IPS-18c (cell line): Measurements from ENCODE around the gene ALPP.
"Not testable (repeated sequence)": the region's sequence is repeated elsewhere in the genome, so short reads cannot be mapped to it uniquely, and the experiment has no call there.

Source experiments
- H3K4me3 ChIP-seq: 2 replicates; pipeline ENCODE4 v1.7.0; 2013; ENCODE audit warnings: low read depth, mild to moderate bottlenecking, low read length, moderate library complexity; ENCODE audit not compliant: insufficient read depth
- H3K9me3 ChIP-seq: one replicate; pipeline ENCODE4 v1.6.1; 2013; ENCODE audit warnings: mild to moderate bottlenecking, low read length, moderate library complexity; ENCODE audit not compliant: control insufficient read depth, insufficient read depth

ALPP gene

DNA sequence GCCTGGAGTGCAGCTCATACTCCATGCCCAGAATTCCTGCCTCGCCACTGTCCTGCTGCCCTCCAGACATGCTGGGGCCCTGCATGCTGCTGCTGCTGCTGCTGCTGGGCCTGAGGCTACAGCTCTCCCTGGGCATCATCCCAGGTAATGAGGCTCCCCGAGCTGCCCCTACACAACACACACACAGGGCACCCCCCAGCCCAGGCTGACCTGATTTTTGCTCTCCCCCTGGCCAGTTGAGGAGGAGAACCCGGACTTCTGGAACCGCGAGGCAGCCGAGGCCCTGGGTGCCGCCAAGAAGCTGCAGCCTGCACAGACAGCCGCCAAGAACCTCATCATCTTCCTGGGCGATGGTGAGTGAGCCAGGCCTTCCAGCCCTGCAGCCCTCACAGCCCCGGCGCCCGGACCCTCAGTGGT, at the start of gene ALPP:
ALPP (plus strand) TSS at position 17 of the 417 bp plus-strand sequence; CDS start at position 69, 52 bp downstream.
- not testable (repeated sequence) for H3K9me3 ChIP-seq, H3K4me3 ChIP-seq

DNA sequence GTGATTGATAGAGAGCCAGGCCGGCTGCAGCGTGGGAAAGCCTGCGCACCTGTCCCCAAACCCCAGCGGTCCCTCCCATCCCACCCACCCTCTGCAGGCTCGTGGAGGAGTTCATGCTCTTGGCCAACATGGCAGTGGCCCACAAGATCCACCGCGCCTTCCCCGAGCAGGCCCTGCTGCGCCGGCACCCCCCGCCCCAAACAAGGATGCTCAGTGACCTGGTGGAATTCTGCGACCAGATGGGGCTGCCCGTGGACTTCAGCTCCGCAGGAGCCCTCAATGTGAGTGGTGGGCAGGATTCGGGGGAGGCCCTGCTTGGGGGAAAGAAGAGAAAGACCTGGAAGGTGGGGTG, 48.9 kb upstream of the ALPP start:
- H3K4me3 ChIP-seq, result no peak overlapping the region
- no peaks in the 10 kb centered on the region for H3K9me3 ChIP-seq

- no peak overlapping the region for H3K4me3 ChIP-seq
- H3K9me3 ChIP-seq, result no peaks in the 10 kb centered on the region
Observed at GRCh38 chr2:232330068-232330999, 48.2 kb upstream of the ALPP start.

- H3K9me3 ChIP-seq, H3K4me3 ChIP-seq: not testable (repeated sequence)
Observed at GRCh38 chr2:232331061-232331460, 47.5 kb upstream of the ALPP start.

GRCh38 chr2:232331641-232332040, 46.9 kb upstream of the ALPP start:
- H3K9me3 ChIP-seq, H3K4me3 ChIP-seq: not testable (repeated sequence)

GRCh38 chr2:232332244-232332939, 46.2 kb upstream of the ALPP start:
- H3K9me3 ChIP-seq, result not testable (repeated sequence)

DNA sequence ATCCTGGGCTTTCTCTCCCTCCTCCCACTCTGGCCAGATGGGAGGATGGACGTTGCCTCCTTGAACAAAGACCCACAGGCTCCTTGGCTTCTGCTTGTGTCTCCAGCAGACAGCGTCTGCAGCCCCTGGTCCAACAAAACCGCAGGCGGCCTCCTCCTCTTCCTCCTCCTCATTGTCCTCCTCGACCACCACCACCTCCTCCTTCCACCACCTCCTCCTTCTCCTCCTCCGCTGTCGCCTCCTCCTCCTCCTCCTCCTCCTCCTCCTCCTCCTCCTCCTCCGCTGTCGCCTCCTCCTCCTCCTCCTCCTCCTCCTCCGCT, 45.7 kb upstream of the ALPP start:
- Histone ChIP-seq H3K9me3 (no peaks in the 10 kb centered on the region), H3K4me3 (no peak overlapping the region)

More at GRCh38 chr2:232332244-232332939, 46.2 kb upstream of the ALPP start:
- not testable (repeated sequence) for H3K4me3 ChIP-seq

DNA sequence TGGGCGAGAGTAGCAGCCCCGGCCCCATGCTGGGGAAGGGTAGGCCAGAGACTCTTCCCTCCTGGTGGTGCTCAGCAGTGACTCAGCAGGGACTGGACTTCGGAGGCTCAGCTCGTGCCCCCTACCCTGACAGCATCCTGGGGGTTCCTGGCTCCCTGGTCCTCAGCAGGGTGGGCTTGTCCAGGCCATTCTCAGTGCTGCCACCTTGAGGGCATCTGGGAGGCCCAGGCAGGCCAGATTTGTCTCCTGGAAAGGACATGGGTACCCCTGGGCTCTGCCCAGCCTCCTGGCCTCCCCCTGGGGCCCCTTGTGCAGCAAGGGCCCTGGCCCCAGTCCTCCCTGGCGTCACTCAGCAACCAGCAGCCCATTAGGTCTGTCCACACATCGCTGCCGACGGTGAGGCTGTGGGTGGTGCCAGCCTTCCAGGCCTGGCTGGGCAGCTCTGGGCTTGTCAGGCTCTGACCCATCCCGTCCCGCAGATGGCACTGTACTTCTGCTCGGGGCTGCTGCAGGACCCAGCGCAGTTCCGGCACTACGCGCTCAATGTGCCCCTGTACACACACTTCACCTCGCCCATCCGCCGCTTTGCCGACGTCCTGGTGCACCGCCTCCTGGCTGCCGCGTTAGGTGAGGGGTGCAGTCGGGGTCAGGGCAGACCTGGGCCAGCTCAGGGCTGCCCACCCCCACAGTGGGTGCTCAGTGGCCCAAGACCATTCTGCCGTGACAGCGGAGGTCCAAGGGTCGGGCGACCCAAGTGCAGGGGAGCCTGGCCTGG, 45.0 kb upstream of the ALPP start:
- no peak overlapping the region for H3K4me3 ChIP-seq
- no peaks in the 10 kb centered on the region for H3K9me3 ChIP-seq

DNA sequence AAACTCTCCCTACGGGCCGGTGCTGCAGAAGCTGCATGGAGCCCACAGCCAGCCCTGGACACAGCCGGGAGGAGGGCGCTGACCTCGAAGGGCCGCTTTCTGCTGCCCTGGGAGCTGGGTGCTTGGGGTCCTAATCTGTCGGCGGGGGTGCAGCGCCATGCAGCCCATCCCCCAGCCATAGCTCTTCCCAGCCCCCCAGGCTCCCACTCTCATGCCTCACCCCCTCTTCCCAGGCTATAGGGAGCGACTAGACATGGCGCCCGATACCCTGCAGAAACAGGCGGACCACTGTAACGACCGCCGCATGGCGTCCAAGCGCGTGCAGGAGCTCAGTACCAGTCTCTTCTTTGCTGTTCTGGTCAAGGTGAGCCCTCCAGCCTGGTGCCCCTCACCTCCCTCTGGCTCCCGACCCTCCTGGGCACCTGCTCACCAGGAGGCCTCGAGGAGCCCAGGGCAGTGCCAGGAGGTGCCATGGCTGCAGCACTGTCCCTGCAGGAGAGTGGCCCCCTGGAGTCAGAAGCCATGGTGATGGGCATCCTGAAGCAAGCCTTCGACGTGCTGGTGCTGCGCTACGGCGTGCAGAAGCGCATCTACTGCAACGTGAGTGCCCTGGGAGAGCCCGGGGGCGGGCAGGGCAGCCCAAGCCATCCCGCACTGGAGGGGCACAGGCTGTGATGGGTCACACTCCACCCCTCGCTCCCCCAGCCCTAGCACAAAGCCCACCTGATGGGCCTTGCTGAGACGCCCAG, 44.2 kb upstream of the ALPP start:
- not testable (repeated sequence) for H3K9me3 ChIP-seq, H3K4me3 ChIP-seq

GRCh38 chr2:232334885-232335205, 43.7 kb upstream of the ALPP start:
- not testable (repeated sequence) for H3K9me3 ChIP-seq, H3K4me3 ChIP-seq

DNA sequence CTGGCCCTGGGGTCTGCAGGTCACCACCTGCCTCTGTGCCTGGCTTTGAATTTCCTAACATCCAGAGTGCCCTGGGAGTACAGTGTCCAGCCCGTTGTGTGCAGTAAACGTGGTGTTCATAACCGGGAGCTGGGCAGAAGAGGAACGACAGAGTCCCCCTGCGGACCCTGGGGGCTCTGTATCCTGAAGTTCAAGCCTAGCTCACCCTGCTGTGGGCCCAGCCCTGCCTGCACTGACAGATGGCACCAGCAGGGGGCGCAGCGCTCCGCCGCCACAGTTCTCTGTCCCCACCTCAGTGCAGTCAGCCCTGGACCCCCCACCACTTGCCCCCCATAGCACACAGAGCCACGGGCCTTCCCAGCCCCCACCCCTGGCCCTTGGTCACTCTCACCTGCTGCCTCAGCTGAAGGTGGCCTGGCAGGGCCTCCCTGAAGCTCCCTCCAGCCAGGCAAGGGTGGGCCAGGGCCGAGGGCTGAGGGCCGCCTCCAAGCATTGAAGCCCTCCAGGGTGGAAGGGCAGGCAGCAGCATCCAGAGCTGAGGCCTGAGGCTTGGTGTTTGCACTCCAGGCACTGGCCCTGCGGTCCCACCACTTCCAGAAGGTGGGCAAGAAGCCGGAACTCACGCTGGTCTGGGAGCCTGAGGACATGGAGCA, 43.2 kb upstream of the ALPP start:
- H3K9me3 ChIP-seq, H3K4me3 ChIP-seq: not testable (repeated sequence)

DNA sequence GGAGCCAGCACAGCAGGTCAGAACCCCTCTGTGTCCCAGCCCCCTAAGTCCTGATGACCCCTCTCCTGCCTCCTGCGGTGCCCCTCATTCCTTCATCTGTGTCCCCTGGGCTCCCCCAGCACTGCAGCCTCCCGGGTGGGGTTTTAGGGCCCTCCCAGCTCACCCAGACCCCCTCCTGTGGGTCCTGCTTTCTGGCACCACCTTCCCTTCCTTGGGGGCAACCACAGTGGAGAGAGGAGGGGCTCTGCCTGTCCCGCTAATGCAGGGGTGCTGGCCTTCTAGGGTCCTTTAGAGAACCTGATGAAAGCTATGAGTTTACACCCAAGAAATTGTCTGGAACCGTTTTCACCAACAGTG, 42.7 kb upstream of the ALPP start:
- peaks cover 4% of the 10 kb centered on the region for H3K9me3 ChIP-seq

GRCh38 chr2:232336241-232336736, 42.3 kb upstream of the ALPP start:
- H3K4me3 ChIP-seq, result no peak overlapping the region

More for the DNA sequence above, 42.7 kb upstream of the ALPP start:
- H3K4me3 ChIP-seq, result no peak overlapping the region

GRCh38 chr2:232336981-232337720, 41.4 kb upstream of the ALPP start:
- Histone ChIP-seq H3K4me3 (no peak overlapping the region), H3K9me3 (peaks cover 4% of the 10 kb centered on the region)

More at GRCh38 chr2:232336241-232336736, 42.3 kb upstream of the ALPP start:
- peaks cover 4% of the 10 kb centered on the region for H3K9me3 ChIP-seq

GRCh38 chr2:232338094-232338758, 40.3 kb upstream of the ALPP start:
- H3K9me3 ChIP-seq, H3K4me3 ChIP-seq: not testable (repeated sequence)

- Histone ChIP-seq H3K4me3 (no peak overlapping the region), H3K9me3 (peaks cover 4% of the 10 kb centered on the region)
Observed at GRCh38 chr2:232338759-232339106, 39.8 kb upstream of the ALPP start.
